Astrocyte of the spinal cord (primary cell): ENCODE data around the gene SEMA4A.

ENCODE experiments used
- DNase-seq: peaks from one replicate; pipeline ENCODE4 v3.0.0; 2011; ENCODE audit warnings: low read depth, low spot score
- H3K4me3 ChIP-seq: 2 replicates; pipeline ENCODE4 v1.5.1; 2011; ENCODE audit warnings: low read depth, mild to moderate bottlenecking, low read length, moderate library complexity
- in situ Hi-C: cut with HindIII; loops from 2 replicates; pipeline ENCODE4 v1.10.0; 2017; ENCODE audit warnings: low sequenced_read_pairs
- TF ChIP-seq, protein P1 (sequence below): IDR thresholded peaks from 2 replicates; pipeline ENCODE4 v1.5.1; 2012; ENCODE audit warnings: low read depth, mild to moderate bottlenecking, low read length, inconsistent platforms

The SEMA4A gene

DNA sequence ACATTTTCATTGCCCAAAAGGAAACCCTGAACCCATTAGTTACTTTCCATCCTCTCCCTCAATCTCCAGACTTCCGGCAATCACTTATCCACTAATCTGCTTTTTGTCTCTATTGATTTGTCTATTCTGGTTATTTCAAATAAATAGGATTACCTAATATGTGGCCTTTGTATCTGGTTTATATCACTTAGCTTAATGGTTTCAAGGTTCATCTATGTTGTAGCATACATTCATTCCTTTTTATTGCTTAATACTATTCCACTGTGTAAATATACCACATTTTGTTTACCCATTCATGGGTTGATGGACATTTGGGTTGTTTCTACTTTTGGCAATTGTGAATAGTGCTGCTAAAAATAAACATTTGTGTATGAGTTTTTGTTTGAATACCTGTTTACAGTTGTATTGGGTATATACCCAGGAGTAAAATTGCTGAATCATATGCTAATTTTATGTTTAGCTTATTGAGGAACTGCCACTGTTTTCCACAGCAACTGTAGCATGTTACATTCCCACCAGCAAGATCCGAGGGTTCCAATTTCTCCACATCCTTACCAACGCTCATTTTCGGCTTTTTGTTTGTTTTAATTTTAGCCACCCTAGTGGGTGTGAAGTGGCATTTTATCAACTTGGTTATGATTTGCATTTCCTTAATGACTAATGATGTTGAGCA lies 38.0 kb downstream of the SEMA4A start:
- no peak for DNase-seq
- TF ChIP-seq, protein P1, sequence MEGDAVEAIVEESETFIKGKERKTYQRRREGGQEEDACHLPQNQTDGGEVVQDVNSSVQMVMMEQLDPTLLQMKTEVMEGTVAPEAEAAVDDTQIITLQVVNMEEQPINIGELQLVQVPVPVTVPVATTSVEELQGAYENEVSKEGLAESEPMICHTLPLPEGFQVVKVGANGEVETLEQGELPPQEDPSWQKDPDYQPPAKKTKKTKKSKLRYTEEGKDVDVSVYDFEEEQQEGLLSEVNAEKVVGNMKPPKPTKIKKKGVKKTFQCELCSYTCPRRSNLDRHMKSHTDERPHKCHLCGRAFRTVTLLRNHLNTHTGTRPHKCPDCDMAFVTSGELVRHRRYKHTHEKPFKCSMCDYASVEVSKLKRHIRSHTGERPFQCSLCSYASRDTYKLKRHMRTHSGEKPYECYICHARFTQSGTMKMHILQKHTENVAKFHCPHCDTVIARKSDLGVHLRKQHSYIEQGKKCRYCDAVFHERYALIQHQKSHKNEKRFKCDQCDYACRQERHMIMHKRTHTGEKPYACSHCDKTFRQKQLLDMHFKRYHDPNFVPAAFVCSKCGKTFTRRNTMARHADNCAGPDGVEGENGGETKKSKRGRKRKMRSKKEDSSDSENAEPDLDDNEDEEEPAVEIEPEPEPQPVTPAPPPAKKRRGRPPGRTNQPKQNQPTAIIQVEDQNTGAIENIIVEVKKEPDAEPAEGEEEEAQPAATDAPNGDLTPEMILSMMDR = no peak
- no peak overlapping the region for H3K4me3 ChIP-seq
- in situ Hi-C loops = no loop called here

DNA sequence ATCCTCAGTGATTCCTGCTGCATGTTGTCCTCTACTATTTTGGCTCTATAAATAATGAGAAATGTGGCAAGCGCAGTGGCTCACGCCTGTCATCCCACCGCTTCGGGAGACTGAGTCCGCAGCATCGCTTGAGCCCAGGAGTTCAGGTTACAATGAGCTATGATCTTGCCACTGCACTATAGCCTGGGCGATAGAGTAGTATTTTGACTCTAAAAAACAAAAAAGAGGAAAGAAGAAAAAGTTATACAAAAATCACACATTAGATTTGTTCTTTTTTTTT lies 39.8 kb downstream of the SEMA4A start:
- peak overlapping the region; percentile 93 for H3K4me3 ChIP-seq
- in situ Hi-C loops = no loop called here
- TF ChIP-seq, protein P1 = no peak
- no peak for DNase-seq

DNA sequence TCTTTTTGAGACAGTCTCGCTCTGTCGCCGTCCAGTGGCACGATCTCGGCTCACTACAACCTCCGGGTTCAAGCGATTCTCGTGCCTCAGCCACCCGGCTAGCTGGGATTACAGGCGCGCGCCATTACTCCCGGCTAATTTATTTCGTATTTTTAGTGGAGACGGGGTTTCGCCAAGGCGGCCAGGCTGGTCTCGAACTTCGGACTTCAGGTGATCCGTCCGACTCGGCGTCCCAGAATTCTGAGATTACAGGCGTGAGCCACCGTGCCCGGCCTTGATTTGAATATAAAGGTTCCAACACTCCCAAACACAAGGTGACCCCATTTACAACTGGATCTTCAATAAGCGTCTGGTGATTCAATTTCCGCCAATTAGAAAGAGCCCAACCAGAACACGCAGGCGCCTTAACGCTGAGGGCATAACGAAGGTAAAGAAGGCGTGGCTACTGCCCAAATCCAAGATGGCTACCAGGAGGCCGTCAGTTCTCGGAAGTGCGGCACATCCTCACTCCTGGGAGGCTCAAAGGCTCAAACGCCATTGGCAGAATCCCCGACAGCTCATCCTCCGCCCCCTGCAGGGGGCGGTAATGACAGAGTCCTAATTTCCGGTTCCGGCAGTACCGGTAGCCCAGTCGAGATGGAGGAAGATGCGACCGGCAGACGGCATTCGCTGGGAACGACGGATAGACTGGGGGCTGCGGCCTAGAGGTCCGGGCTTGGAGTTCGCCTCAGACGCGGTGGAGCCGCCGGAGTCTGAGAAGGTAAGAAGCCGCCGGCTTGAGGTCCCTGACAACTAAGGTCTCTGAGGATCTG lies 40.3 kb downstream of the SEMA4A start, which contains the start of gene SLC25A44:
Gene SLC25A44, plus strand, starts transcription at position 617 of the 812 bp plus-strand sequence. CDS start 5,744 bp downstream, outside the sequence.
- in situ Hi-C loops = no loop called here
- peak within 1 kb of the TSS; percentile 93 for H3K4me3 ChIP-seq
- TF ChIP-seq, protein P1 = peak; percentile 49
- peak; percentile 100 for DNase-seq

DNA sequence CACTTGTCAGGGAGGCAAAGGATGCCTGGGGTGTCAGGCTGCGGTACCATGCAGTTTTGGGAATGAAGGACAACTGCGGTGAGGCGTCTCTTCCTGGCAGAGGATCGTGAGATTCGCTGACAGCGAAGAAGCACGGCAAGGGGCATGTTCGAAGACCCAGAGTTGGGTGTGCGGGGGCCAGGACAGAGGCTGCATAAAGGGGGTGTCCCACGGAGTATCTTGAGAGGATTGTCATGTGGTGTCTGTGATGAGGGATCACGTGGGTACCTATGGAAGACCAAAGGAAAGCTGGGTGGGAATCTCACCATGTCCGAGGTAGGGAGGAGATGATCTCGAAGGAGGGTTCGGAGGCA lies 40.9 kb downstream of the SEMA4A start:
- DNase-seq = no peak
- in situ Hi-C loops = no loop called here
- TF ChIP-seq, protein P1 = no peak

DNA sequence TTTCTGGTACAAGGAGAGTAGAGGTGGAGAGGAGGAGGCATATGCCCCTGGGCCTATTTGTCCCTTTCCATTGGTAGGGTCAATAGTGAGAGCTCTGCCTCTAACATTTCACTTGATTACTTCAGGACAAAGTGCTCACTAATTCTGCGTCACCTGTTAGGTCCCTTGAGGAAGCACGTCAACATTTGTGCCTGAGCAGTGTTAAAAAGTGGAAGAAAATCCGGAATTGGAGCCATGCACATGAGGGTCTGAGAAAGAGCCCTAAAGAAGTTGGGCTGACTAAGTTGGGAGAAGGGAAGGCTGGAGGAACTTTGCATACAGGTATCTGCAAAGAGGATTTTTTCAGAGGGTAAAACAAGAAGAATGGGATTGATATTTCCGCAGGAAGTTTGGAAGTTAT lies 42.5 kb downstream of the SEMA4A start:
- TF ChIP-seq, protein P1 = no peak
- no peak for DNase-seq
- in situ Hi-C loops = no loop called here
- no peak overlapping the region for H3K4me3 ChIP-seq

More for the DNA sequence above, 40.9 kb downstream of the SEMA4A start:
- peak overlapping the region; percentile 93 for H3K4me3 ChIP-seq

DNA sequence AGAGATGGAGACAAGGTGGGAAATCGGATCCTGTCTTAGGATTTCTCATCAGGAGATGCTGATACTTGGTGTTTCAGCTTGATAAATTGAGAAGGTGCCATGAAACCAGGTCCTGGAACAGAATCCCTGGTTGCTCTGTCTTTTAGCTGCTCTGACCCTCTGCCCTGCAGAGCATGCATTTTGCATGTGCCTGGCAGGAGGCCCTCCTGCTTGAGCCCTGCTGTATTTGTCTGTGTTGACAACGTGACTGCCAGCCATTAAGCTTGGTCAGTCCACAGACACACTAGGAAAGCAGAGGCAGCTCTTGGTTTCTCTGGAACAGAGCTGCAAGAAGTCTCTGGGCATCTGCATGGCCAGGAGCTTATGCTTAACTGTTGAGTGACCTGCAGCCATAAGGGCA lies 43.1 kb downstream of the SEMA4A start:
- TF ChIP-seq, protein P1 = no peak
- in situ Hi-C loops = no loop called here
- no peak for DNase-seq

More for the DNA sequence above, 43.1 kb downstream of the SEMA4A start:
- no peak overlapping the region for H3K4me3 ChIP-seq
